Measurements from ENCODE around the gene CFAP299.

Gene CFAP299

GRCh38 chr4:80846210-80846609 is 510.7 kb downstream of the CFAP299 start:
- TF ChIP-seq, protein P1, sequence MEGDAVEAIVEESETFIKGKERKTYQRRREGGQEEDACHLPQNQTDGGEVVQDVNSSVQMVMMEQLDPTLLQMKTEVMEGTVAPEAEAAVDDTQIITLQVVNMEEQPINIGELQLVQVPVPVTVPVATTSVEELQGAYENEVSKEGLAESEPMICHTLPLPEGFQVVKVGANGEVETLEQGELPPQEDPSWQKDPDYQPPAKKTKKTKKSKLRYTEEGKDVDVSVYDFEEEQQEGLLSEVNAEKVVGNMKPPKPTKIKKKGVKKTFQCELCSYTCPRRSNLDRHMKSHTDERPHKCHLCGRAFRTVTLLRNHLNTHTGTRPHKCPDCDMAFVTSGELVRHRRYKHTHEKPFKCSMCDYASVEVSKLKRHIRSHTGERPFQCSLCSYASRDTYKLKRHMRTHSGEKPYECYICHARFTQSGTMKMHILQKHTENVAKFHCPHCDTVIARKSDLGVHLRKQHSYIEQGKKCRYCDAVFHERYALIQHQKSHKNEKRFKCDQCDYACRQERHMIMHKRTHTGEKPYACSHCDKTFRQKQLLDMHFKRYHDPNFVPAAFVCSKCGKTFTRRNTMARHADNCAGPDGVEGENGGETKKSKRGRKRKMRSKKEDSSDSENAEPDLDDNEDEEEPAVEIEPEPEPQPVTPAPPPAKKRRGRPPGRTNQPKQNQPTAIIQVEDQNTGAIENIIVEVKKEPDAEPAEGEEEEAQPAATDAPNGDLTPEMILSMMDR (IDR thresholded peaks at IDR 0.05; ENCODE audit: low read depth, low read length, missing control alignments) = no peak

GRCh38 chr4:80852061-80852460 is 516.5 kb downstream of the CFAP299 start:
- DNase-seq (ENCODE audit: extremely low read depth, low read depth) = no peak
- TF ChIP-seq, protein P1 (IDR thresholded peaks at IDR 0.05; ENCODE audit: low read depth, low read length, missing control alignments) = no peak
- no peak overlapping the region for H3K4me3 ChIP-seq (replicated peaks; ENCODE audit: low read depth, low read length)

More at GRCh38 chr4:80846210-80846609, 510.7 kb downstream of the CFAP299 start:
- no peak overlapping the region for H3K4me3 ChIP-seq (replicated peaks; ENCODE audit: low read depth, low read length)
- DNase-seq (ENCODE audit: extremely low read depth, low read depth) = no peak

- DNase-seq (ENCODE audit: extremely low read depth, low read depth) = no peak
- no peak overlapping the region for H3K4me3 ChIP-seq (replicated peaks; ENCODE audit: low read depth, low read length)
- TF ChIP-seq, protein P1 (IDR thresholded peaks at IDR 0.05; ENCODE audit: low read depth, low read length, missing control alignments) = no peak
Observed at GRCh38 chr4:80873571-80873970, 538.0 kb downstream of the CFAP299 start.

- DNase-seq (ENCODE audit: extremely low read depth, low read depth) = no peak
- TF ChIP-seq, protein P1 (IDR thresholded peaks at IDR 0.05; ENCODE audit: low read depth, low read length, missing control alignments) = no peak
- no peak overlapping the region for H3K4me3 ChIP-seq (replicated peaks; ENCODE audit: low read depth, low read length)
Observed at GRCh38 chr4:80874979-80875378, 539.4 kb downstream of the CFAP299 start.

GRCh38 chr4:80875642-80876041 is 540.1 kb downstream of the CFAP299 start:
- TF ChIP-seq, protein P1 (IDR thresholded peaks at IDR 0.05; ENCODE audit: low read depth, low read length, missing control alignments) = no peak
- H3K4me3 ChIP-seq (replicated peaks; ENCODE audit: low read depth, low read length) = no peak overlapping the region
- DNase-seq (ENCODE audit: extremely low read depth, low read depth) = no peak

DNA sequence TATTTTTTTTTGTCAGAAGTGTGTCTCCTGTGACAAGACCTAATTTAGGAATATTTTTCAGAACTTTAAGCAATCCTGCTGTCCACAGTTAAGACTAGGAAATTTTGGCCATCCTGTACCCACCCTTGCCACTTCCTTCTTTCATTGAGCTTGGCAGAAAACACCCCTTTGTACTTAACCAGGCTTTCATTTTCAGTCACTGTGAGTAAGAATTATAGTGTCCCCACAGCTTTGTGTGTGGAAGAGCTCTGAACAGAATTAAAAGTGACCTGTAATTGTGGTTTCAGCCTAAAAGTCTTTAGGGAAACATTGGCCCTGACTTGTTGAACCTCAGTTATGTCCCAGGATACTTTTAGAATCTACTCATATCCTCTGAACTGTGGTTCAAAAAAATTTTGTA is 541.3 kb downstream of the CFAP299 start:
- no peak for DNase-seq (ENCODE audit: extremely low read depth, low read depth)
- no peak overlapping the region for H3K4me3 ChIP-seq (replicated peaks; ENCODE audit: low read depth, low read length)
- TF ChIP-seq, protein P1 (IDR thresholded peaks at IDR 0.05; ENCODE audit: low read depth, low read length, missing control alignments) = no peak

DNA sequence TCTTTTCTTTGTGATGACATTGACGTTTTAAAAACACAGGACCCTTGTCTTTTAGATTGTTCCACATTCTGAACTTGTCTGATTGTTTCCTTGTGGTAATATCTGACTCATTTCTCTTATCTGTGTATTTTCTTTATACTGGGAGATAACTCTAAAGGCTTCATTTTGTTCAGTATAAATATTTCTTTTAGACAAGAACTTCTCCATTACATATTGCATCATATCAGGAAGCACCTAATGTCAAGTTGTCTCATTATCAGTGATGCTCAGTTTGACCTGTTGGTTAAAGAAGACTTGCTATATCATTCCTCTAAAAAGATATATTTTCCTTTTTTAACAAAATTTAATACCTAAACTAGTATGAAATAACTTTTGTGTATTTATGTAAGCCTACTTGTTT is 542.7 kb downstream of the CFAP299 start:
- DNase-seq (ENCODE audit: extremely low read depth, low read depth) = no peak
- TF ChIP-seq, protein P1 (IDR thresholded peaks at IDR 0.05; ENCODE audit: low read depth, low read length, missing control alignments) = no peak
- no peak overlapping the region for H3K4me3 ChIP-seq (replicated peaks; ENCODE audit: low read depth, low read length)

All from HFF-Myc (cell line).